ENCODE data around the gene CDX2.

The CDX2 gene

DNA sequence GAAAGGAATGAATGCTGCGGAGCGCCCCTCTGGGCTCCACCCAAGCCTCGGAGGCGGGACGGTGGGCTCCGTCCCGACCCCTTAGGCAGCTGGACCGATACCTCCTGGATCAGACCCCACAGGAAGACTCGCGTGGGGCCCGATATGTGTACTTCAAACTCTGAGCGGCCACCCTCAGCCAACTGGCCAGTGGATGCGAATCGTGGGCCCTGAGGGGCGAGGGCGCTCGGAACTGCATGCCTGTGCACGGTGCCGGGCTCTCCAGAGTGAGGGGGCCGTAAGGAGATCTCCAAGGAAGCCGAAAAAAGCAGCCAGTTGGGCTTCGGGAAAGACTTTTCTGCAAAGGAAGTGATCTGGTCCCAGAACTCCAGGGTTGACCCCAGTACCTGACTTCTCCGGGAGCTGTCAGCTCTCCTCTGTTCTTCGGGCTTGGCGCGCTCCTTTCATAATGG, 40.7 kb downstream of the CDX2 start:
- DNase-seq = no peak

- DNase-seq = no peak
Observed at GRCh38 chr13:27927444-27928352, 41.4 kb downstream of the CDX2 start.

DNA sequence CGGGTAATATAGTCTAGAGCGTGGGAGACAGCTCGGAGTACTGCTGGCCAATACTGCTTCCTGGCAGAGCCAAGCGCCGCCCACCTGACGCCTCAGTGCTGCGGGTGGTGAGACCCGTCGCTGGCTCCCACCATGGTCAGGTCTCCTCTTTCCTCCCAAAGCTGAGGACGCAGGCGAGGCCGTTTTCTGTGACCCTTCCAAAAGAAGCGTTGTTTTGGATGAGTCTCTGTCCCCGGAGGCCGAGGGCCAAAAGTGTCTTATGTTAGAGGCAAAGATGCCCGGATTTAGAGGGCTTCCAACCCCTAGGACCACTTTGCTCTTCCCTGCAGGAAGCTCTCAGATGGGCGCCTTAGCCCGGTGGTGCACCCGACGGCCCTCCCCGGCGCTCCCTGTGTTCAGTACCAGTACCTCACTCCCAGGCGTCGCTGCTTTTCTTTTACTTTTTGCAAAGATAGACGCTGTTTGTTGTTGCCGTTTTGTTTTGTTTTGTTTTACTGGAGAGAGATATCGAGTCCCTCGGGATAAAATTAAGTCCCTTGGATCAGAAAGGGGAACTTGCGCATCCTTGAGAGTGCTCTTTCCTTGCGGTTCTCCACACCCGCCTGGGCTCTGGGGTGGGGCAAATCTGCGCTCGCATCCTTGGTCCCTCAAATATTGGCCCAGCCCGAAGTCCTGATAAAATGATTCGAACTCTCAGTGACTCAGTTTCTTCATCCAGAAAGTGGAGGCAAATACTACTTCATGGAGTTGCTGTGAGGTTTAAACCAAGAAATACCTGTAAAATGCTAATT, 42.3 kb downstream of the CDX2 start:
- no peak for DNase-seq

DNA sequence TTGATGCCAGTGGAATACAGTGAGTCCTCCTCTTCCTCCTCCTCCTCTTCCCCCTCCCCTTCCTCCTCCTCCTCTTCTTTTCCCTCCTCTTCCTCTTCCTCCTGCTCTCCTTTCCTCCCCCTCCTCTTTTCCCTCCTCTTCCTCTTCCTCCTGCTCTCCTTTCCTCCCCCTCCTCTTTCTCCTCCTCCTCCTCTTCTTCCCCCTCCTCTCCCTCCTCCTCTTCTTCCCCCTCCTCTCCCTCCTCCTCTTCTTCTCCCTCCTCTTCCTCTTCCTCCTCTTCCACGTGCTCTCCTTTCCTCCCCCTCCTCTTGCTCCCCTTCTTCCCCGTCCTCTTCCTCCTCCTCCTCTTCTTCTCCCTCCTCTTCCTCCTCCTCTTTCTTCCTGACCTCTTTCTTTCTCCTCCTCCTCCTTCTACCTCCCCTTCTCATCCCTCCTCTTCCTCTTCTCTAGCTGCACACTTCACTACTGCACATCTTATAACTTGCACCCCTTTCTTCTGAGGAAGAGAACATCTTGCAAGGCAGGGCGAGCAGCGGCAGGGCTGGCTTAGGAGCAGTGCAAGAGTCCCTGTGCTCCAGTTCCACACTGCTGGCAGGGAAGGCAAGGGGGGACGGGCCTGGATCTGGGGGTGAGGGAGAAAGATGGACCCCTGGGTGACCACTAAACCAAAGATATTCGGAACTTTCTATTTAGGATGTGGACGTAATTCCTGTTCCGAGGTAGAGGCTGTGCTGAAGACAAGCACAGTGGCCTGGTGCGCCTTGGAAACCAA, 43.7 kb downstream of the CDX2 start:
- DNase-seq = no peak

GRCh38 chr13:27924529-27925141, 44.5 kb downstream of the CDX2 start:
- DNase-seq = no peak

GRCh38 chr13:27923794-27924528, 45.2 kb downstream of the CDX2 start:
- DNase-seq = no peak

DNA sequence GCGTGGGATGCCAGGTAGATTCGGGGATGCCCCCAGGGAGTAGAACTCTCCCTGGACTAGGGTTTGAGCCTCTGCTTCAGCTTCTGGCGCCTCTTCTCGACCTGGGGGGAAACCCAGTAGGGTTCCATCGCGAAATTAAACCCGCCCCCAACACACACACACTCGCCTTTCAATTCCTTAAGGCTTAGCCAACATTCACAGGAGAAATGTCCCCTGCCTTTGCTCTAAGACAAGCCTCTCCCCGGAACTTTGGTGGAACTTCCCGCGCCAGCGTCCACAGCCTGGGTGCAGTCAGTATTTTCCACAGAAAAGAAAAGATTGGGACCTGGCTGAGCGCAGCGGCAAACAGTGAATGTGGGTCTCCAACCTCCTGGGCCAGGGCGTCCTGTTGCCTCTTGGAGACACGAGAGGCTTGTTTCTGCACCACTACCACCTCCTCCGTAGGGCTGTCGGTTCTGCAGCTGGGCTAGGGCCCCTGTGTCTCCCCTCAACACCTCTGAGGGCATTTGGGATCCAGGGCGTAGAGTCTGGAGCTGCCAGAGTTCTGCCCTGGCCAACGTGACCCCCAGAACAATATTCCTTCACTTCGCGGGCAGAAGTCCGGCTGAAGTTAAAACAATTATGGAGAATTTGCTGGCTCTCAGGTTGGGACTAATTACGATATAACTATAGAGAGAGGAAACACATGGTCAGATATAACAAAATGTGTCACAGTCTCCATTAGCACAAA, 46.1 kb downstream of the CDX2 start:
- no peak for DNase-seq

- no peak for DNase-seq
Observed at GRCh38 chr13:27921961-27922882, 46.9 kb downstream of the CDX2 start.

DNA sequence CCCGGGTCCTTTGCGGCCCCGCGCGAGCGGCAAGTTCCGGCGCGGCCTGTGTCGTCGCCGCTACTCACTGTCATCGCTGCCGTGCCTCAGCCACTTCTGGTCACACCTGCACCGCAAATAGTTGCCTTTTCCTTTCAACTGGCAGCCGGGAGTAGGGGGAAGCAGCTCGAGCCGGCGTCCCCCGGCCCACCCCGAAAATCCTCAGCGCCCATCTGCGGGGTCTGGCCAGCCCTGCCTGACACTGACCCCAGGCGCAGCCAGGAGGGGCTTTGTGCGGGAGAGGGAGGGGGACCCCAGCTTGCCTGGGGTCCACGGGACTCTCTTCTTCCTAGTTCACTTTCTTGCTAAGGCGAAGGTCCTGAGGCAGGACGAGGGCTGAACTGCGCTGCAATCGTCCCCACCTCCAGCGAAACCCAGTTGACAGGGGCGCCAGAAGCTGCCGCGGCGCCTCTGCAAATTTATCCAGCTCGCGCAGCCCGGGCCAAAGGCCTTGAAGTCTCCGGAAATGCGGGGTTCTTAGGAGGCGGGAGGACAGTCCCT, 47.6 kb downstream of the CDX2 start:
- DNase-seq = no peak

GRCh38 chr13:27920677-27921420, 48.3 kb downstream of the CDX2 start:
- no peak for DNase-seq

GRCh38 chr13:27919934-27920676, 49.0 kb downstream of the CDX2 start, which contains the start of gene PDX1:
Gene PDX1 (plus strand): TSS chr13:27920000. CDS start chr13:27920139, 139 bp downstream.
- no peak for DNase-seq

DNA sequence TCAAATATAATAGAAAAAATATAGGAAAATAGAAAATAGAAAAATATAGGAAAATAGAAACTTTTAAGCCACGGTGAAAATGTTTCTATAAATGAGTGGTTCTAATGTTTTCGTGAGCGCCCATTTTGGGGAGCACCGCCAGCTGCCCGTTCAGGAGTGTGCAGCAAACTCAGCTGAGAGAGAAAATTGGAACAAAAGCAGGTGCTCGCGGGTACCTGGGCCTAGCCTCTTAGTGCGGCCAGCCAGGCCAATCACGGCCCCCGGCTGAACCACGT, 49.5 kb downstream of the CDX2 start:
- no peak for DNase-seq

- no peak for DNase-seq
Observed at GRCh38 chr13:27918918-27919658, 50.0 kb downstream of the CDX2 start.

GRCh38 chr13:27918041-27918917, 50.8 kb downstream of the CDX2 start:
- DNase-seq = no peak

- DNase-seq = no peak
Observed at GRCh38 chr13:27917121-27917947, 51.8 kb downstream of the CDX2 start.
